Hematopoietic multipotent progenitor cell treated with erythropoietin and hydrocortisone succinate and interleukin-3 and kit ligand, for 17 days (in vitro differentiated cells): Measurements from ENCODE around the gene SECISBP2.
"Not testable (repeated sequence)": the region's sequence is repeated elsewhere in the genome, so short reads cannot be mapped to it uniquely, and the experiment has no call there.

Experiments used
- DNase-seq: peaks from one replicate; pipeline ENCODE4 v3.0.0-alpha.2; 2015; ENCODE audit warnings: low spot score

The SECISBP2 gene

DNA sequence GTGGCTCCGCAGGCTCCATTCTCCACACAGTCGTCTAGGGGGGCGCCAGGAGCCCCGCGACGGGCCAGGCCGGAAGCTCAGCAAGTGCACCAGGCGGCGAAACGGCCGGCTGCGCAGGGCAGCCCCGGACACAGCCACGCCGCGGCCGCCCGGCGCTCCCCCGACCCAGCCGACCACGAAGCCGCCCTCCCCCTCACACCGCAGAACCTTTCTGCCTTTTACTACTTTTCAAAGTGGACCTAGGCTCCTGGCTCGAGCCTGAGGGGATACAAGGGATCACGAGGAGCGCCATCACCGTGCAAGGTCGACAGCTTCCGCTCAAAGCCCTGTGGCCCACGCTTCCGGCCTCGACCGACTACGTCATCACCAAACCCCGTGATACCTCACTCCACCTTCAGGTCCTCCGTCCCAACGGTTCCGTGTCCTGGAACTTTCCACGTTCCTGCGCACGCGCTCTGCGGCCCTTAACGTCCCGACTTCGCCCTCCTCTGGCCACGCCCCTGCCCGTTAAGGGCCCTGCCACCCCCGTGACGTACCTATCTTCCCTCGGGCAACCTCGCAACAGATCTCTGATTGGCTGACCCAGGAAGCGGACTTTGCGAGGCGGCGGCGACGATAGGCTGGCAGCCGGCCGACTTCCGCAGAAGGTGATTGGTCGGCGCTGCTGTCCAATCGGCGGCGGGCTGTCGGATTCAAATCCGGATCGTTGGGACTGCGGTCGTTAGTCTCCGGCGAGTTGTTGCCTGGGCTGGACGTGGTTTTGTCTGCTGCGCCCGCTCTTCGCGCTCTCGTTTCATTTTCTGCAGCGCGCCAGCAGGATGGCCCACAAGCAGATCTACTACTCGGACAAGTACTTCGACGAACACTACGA is 7.6 kb upstream of the SECISBP2 start, which contains the start of gene CKS2:
Gene CKS2, plus strand, starts transcription at position 721 of the 871 bp plus-strand sequence. Its CDS starts 98 bp downstream, at position 819.
- peak; percentile 100 for DNase-seq

DNA sequence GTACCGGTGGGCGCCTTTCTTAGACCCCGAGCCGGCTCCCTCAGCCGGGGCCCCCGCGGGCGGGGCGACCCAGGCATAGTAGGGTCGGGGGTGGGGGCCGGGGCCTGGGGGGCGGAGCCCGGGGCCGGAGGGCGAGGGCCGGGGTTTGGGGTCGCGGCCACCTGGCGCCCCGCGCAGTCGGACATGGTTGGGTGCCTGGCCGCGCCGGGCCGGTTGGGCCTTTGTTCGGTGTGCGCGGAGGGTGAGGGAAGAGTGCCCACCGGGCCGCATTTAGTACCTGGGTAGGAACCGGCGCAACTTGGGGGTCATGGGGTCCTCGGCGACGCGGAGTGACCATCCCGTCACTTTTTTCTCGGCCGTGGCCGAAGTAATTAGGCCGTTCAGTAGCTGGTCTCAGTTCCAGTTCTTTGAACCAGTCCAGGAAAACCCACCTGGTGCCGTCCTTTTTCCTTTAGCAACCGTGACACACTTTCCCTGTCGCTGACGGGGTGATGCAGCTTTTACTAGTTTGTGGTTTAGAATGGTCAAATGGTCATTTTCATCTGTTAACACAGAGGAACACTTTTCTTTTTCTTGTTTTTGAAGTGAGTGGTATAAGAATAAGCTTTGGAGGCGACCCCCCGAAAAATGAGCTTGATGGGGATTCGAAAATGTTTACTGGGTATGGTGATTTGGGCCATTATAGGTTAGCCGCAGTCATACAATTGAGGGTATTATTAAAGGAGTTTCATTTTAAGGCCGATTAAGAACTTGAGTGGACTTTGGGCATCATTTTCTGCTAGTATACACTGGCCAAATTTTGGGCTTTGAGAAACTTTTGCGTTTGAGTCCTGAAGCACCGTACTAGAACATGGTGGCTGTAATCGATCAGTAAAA is 6.7 kb upstream of the SECISBP2 start:
- no peak for DNase-seq

DNA sequence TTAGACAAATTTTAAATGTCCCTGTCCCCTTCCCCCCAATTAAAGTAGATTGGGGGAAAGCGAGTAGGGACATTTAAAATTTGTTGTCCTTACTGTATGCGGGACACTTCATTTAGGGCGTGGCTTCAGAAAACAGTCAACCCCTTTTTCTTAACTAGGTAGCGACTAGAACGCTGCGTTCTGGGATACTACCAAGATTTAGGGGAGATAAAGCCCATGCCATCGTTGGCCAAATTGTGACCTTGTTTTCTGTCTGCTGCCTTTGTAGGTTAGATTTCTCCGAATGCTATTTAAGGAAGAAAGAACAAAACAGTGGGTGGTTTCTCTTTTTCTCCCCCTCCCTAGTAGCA is 6.1 kb upstream of the SECISBP2 start:
- peak; percentile 70 for DNase-seq

GRCh38 chr9:89313842-89314241 is 4.5 kb upstream of the SECISBP2 start:
- DNase-seq = peak; percentile 34

DNA sequence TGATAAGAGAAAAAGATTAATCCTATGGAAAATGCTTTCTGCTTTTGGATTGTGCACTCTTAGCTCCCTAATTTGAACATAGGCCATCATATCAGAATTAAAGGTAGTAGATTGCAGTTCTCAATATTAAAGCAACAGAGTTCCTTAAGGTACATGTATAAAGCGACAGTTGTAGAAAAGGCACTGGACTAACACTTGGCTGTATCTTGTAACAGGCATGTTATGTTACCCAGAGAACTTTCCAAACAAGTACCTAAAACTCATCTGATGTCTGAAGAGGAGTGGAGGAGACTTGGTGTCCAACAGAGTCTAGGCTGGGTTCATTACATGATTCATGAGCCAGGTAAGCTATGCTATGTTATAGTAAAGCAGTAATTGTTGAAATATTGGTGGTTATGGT is 3.3 kb upstream of the SECISBP2 start:
- no peak for DNase-seq

DNA sequence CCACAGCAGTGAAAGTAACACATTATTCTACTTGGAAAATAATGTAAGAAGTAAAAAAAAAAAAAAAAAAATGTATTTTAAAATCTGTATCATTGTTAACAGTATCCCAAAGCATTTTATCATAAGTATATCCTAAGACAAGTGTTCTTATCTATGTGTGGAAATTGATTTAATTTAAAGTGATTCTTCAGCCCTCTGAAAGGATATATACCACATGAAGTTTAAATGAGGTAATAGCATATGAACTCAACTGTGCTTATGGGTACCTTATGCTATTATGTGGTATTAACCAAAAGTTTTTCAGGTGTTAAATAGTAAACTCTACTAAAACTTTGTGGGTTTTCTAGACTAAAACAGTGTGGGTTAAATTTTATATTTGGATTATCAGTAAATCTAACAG is 2.8 kb upstream of the SECISBP2 start:
- no peak for DNase-seq

DNA sequence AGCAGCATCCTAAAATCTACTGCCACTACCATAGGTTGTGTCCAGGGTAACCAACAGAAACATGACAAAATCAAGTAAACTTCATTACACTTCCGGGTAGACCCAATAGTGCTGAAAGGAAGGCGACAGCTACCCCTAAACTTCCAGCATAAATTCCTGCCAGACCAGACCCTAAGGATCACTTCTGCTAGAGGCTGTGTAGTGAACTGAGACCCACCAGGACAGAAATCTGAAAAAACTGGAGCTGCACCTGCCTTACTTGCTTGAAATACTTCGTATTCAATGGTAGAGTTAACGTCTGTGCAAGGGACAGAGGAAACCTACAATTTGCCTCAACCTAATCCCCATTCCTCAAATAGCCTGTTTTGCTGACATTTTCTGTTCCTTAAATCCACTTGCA is 1.0 kb upstream of the SECISBP2 start:
- no peak for DNase-seq

GRCh38 chr9:89319015-89319905 is 960 bp downstream of the SECISBP2 start:
- peak; percentile 45 for DNase-seq

GRCh38 chr9:89323390-89323789 is 5.1 kb downstream of the SECISBP2 start:
- DNase-seq = peak; percentile 41

DNA sequence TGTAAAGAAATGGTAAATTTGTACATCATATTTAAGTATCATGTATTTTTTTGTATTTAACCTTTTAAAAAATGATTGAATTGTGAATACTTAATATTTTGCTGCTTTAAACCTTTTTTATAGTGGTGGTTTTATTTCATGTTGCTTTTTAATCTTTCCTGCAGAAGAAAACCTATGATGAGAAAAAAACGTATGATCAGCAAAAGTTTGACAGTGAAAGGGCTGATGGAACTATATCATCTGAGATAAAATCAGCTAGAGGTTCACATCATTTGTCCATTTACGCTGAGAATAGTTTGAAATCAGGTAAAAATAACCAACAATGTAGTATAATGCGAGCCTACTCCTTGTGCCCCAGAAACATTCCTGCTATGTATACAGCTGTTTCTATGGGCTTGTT is 7.4 kb downstream of the SECISBP2 start:
- no peak for DNase-seq

GRCh38 chr9:89328064-89328463 is 9.8 kb downstream of the SECISBP2 start:
- no peak for DNase-seq

DNA sequence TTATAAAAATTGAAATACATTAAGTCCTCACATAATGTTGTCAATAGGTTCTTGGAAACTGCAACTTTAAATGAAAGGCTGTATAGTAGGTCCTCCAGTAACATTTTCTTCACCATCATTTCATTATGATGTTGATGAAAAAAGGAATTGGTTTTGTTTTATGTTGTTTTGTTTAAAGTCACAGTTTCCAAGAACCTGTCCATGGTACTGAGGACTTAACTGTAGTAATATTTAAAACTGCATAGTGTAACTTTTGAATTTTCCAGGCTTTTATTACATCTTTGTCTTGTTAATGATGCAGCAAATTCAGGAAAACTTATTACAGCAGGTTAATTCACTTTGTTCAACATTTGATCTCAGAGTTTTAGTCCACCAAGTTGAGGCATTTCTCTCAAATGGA is 11.6 kb downstream of the SECISBP2 start:
- DNase-seq = no peak

- DNase-seq = no peak
Observed at GRCh38 chr9:89330513-89330912, 12.2 kb downstream of the SECISBP2 start.

GRCh38 chr9:89339807-89340206 is 21.5 kb downstream of the SECISBP2 start:
- DNase-seq = no peak

- no peak for DNase-seq
Observed at GRCh38 chr9:89340332-89340731, 22.0 kb downstream of the SECISBP2 start.

DNA sequence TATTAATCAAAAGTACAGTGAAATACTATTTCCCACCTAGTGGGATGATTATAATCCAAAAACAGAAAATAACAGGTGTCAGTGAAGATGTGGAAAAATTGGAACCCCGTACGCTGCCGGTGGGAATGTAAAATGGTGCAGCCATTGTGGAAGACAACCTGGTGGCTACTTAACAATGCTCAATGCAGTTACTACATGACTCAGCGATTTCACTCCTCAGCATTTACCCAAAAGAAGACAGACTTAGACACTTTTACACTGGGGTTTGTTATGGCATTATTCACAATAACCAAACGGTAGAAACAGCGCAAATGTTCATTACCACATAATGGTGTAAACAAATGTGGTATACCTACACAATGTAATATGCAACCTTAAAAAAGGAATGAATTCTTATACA is 23.9 kb downstream of the SECISBP2 start:
- no peak for DNase-seq

GRCh38 chr9:89342948-89343347 is 24.6 kb downstream of the SECISBP2 start:
- DNase-seq = no peak

DNA sequence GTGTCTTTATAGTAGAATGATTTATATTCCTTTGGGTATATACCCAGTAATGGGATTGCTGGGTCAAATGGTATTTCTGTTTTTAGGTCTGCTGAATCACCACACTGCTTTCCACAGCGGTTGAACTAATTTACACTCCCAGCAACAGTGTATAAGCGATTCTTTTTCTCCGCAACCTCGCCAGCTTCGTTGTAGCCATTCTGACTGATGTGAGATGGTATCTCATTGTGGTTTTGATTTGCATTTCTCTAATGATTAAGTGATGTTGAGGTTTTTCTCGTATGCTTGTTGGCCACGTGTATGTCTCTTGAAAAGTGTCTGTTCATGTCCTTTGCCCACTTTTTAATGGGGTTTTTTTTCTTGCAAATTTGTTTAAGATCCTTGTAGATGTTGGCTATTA is 25.5 kb downstream of the SECISBP2 start:
- not testable (repeated sequence) for DNase-seq

DNA sequence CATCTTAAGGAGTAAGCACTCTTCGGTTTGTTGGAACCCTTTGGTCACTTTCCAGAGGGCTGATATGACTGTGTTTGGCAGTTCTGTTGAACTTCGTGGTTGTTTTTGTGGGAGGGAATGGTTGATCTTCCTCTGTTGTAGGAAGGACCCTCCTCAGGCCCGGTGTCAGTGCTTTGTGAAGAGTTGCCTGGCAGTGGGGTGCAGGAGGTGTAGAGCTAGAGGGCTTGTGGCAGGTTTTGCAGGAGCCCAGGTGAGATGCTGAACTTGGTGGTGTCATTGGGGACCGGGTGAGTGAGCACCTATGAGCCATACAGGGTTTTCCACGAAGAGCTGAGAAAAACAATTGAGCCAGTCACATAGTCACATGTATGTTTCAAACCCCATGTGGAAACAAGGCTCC is 27.2 kb downstream of the SECISBP2 start:
- DNase-seq = no peak

DNA sequence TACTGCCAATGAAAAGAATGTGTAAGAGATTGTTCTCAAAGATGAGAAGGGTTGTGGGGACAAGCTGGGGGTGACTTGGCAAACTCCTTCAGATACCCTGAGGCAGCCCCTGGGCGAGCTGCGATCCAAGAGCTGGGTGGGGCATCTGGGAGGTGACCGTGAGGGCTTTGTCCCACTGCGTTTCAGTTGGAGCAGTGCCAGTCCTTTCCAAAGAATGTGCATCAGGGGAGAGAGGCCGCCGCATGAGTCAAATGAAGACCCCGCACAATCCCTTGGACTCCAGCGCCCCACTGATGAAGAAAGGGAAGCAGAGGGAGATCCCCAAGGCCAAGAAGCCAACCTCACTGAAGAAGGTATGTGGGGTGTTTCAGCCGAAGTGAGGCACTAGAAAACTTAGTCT is 28.4 kb downstream of the SECISBP2 start:
- DNase-seq = no peak

- DNase-seq = no peak
Observed at GRCh38 chr9:89347651-89348050, 29.4 kb downstream of the SECISBP2 start.

- no peak for DNase-seq
Observed at GRCh38 chr9:89349607-89350006, 31.3 kb downstream of the SECISBP2 start.
